Measurements from ENCODE around the gene LTBP1.

- TF ChIP-seq YY1 (IDR thresholded peaks at IDR 0.05; ENCODE audit: insufficient read depth, insufficient replicate concordance, low read depth, low read length) (no peak), ZNF414 (CRISPR knock-in tag; IDR thresholded peaks at IDR 0.05) (no peak), GMEB1 (CRISPR knock-in tag; IDR thresholded peaks at IDR 0.05; ENCODE audit: borderline replicate concordance) (no peak), PLRG1 (conservative IDR thresholded peaks at IDR 0.05) (no peak), MXI1 (IDR thresholded peaks at IDR 0.05; ENCODE audit: borderline replicate concordance, low read depth, low read length) (no peak), ZNF121 (CRISPR knock-in tag; IDR thresholded peaks at IDR 0.05) (no peak), ZNF513 (CRISPR knock-in tag; conservative IDR thresholded peaks at IDR 0.05) (no peak), HNRNPH1 (optimal IDR thresholded peaks at IDR 0.05; ENCODE audit: low read depth, low read length) (no peak), ZNF569 (CRISPR knock-in tag; IDR thresholded peaks at IDR 0.05; ENCODE audit: borderline replicate concordance) (no peak), CTCF (CRISPR knock-in tag; IDR thresholded peaks at IDR 0.05) (no peak), SNAPC4 (CRISPR knock-in tag; IDR thresholded peaks at IDR 0.05) (no peak), HIVEP1 (CRISPR knock-in tag; IDR thresholded peaks at IDR 0.05) (no peak)
Measured at GRCh38 chr2:33196700-33197099, 249.9 kb downstream of the LTBP1 start.

Measured in HepG2 (cell line).